ENCODE measurements around the gene COL3A1.

GRCh38 chr2:188957646-188958045 lies 16.5 kb upstream of the COL3A1 start:
- no peak for TF ChIP-seq CTCF (IDR thresholded peaks at IDR 0.05 in 8 of 11, conservative IDR thresholded peaks at IDR 0.05 in 3 of 11)
- TF ChIP-seq POLR2A (IDR thresholded peaks at IDR 0.05), result no peak
- TF ChIP-seq POLR2AphosphoS5 (IDR thresholded peaks at IDR 0.05), result no peak
